Measurements from ENCODE around the gene C17orf107. TPM values are rescaled to one million over a fixed set of nuclear protein-coding genes. Genes with fewer than 3 reads are reported as not detected.

Gene C17orf107
- total and polyA plus RNA-seq, 4 donors = 0.19 to 5.9 (median 1.7) TPM

GRCh38 chr17:4860651-4861050 is 38.7 kb upstream of the C17orf107 start:
- no peak overlapping the region for H3K4me3 ChIP-seq (ENCODE audit: low read depth in 1 of 3, low read length in 3 of 3)
- no peak for DNase-seq (ENCODE audit: low spot score)

DNA sequence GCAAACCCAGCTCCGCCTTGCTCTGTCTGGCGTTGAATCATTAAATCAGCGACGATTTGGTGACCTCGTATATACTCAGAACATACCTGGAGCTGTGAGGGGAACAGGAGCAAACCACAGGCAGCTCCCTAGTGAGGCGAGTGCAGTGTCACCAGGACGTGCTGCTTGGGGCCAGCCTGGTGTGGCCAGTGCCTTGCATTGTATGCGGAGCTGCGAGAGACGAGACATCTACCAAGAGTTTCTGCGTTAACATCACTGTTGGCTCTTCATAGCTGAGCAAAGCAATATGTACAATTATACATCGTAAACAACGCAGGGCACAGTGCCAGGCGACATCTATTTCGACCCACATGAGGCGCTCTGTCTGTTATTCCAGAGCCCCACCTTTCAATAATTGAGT is 38.3 kb upstream of the C17orf107 start:
- WGBS = 96% methylated on average over 16 of the region's 16 CpGs
- Histone ChIP-seq H3K4me3 (ENCODE audit: low read depth in 1 of 3, low read length in 3 of 3) (no peak overlapping the region), H3K9ac (ENCODE audit: low read depth in 1 of 2, low read length in 2 of 2) (no peak overlapping the region), H3K27me3 (ENCODE audit: control insufficient read depth in 4 of 4, insufficient read depth in 4 of 4, low read length in 3 of 4) (no peaks in the 10 kb centered on the region), H3K4me1 (ENCODE audit: control insufficient read depth in 4 of 4, insufficient read depth in 4 of 4, low read length in 3 of 4) (no peaks in the 10 kb centered on the region), H3K9me3 (ENCODE audit: control insufficient read depth in 4 of 4, low read length in 3 of 4) (no peaks in the 10 kb centered on the region), H3K27ac (ENCODE audit: low read depth in 1 of 2, low read length in 2 of 2) (peak overlapping the region in 1 of 2 donors; percentile 6), H3K36me3 (ENCODE audit: control insufficient read depth in 4 of 4, insufficient read depth in 3 of 4, low read depth in 1 of 4, low read length in 3 of 4) (peaks cover 0 to 3% (median under 1%) of the 10 kb centered on the region in 4 donors)
- TF ChIP-seq, protein P1, sequence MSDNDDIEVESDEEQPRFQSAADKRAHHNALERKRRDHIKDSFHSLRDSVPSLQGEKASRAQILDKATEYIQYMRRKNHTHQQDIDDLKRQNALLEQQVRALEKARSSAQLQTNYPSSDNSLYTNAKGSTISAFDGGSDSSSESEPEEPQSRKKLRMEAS (IDR thresholded peaks at IDR 0.05) = no peak
- TF ChIP-seq YY1 (IDR thresholded peaks at IDR 0.05) = no peak
- TF ChIP-seq, protein P2, sequence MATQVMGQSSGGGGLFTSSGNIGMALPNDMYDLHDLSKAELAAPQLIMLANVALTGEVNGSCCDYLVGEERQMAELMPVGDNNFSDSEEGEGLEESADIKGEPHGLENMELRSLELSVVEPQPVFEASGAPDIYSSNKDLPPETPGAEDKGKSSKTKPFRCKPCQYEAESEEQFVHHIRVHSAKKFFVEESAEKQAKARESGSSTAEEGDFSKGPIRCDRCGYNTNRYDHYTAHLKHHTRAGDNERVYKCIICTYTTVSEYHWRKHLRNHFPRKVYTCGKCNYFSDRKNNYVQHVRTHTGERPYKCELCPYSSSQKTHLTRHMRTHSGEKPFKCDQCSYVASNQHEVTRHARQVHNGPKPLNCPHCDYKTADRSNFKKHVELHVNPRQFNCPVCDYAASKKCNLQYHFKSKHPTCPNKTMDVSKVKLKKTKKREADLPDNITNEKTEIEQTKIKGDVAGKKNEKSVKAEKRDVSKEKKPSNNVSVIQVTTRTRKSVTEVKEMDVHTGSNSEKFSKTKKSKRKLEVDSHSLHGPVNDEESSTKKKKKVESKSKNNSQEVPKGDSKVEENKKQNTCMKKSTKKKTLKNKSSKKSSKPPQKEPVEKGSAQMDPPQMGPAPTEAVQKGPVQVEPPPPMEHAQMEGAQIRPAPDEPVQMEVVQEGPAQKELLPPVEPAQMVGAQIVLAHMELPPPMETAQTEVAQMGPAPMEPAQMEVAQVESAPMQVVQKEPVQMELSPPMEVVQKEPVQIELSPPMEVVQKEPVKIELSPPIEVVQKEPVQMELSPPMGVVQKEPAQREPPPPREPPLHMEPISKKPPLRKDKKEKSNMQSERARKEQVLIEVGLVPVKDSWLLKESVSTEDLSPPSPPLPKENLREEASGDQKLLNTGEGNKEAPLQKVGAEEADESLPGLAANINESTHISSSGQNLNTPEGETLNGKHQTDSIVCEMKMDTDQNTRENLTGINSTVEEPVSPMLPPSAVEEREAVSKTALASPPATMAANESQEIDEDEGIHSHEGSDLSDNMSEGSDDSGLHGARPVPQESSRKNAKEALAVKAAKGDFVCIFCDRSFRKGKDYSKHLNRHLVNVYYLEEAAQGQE (IDR thresholded peaks at IDR 0.05) = no peak
- TF ChIP-seq, protein P3, sequence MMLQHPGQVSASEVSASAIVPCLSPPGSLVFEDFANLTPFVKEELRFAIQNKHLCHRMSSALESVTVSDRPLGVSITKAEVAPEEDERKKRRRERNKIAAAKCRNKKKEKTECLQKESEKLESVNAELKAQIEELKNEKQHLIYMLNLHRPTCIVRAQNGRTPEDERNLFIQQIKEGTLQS (IDR thresholded peaks at IDR 0.05) = no peak
- no peak for TF ChIP-seq RAD21 (IDR thresholded peaks at IDR 0.05)
- no peak for TF ChIP-seq NR2F2 (IDR thresholded peaks at IDR 0.05)
- TF ChIP-seq HNF4A (conservative IDR thresholded peaks at IDR 0.05) = no peak
- TF ChIP-seq, protein P4, sequence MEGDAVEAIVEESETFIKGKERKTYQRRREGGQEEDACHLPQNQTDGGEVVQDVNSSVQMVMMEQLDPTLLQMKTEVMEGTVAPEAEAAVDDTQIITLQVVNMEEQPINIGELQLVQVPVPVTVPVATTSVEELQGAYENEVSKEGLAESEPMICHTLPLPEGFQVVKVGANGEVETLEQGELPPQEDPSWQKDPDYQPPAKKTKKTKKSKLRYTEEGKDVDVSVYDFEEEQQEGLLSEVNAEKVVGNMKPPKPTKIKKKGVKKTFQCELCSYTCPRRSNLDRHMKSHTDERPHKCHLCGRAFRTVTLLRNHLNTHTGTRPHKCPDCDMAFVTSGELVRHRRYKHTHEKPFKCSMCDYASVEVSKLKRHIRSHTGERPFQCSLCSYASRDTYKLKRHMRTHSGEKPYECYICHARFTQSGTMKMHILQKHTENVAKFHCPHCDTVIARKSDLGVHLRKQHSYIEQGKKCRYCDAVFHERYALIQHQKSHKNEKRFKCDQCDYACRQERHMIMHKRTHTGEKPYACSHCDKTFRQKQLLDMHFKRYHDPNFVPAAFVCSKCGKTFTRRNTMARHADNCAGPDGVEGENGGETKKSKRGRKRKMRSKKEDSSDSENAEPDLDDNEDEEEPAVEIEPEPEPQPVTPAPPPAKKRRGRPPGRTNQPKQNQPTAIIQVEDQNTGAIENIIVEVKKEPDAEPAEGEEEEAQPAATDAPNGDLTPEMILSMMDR (IDR thresholded peaks at IDR 0.05; ENCODE audit: low read depth, low read length, missing input control) = no peak
- TF ChIP-seq TAF1 (conservative IDR thresholded peaks at IDR 0.05) = no peak
- TF ChIP-seq HNF4G (IDR thresholded peaks at IDR 0.05) = no peak
- TF ChIP-seq FOXA1 (IDR thresholded peaks at IDR 0.05) = no peak
- no peak for TF ChIP-seq JUND (IDR thresholded peaks at IDR 0.05)
- TF ChIP-seq EGR1 (IDR thresholded peaks at IDR 0.05; ENCODE audit: low read depth in 2 of 2) = no peak
- no peak for TF ChIP-seq RXRA (IDR thresholded peaks at IDR 0.05)
- no peak for TF ChIP-seq ZBTB33 (IDR thresholded peaks at IDR 0.05)
- TF ChIP-seq FOXA2 (IDR thresholded peaks at IDR 0.05) = no peak
- DNase-seq (ENCODE audit: low spot score) = no peak

More at GRCh38 chr17:4860651-4861050, 38.7 kb upstream of the C17orf107 start:
- H3K36me3 ChIP-seq (ENCODE audit: control insufficient read depth in 4 of 4, insufficient read depth in 3 of 4, low read depth in 1 of 4, low read length in 3 of 4) = peaks cover 0 to 3% (median under 1%) of the 10 kb centered on the region in 4 donors
- H3K27ac ChIP-seq (ENCODE audit: low read depth in 1 of 2, low read length in 2 of 2) = no peak overlapping the region
- H3K4me1 ChIP-seq (ENCODE audit: control insufficient read depth in 4 of 4, insufficient read depth in 4 of 4, low read length in 3 of 4) = no peaks in the 10 kb centered on the region
- no peaks in the 10 kb centered on the region for H3K9me3 ChIP-seq (ENCODE audit: control insufficient read depth in 4 of 4, low read length in 3 of 4)
- TF ChIP-seq FOXA2 (IDR thresholded peaks at IDR 0.05) (no peak), YY1 (IDR thresholded peaks at IDR 0.05) (no peak), RXRA (IDR thresholded peaks at IDR 0.05) (no peak), NR2F2 (IDR thresholded peaks at IDR 0.05) (no peak), RAD21 (IDR thresholded peaks at IDR 0.05) (no peak), JUND (IDR thresholded peaks at IDR 0.05) (no peak), GABPA (IDR thresholded peaks at IDR 0.05 in 1 of 2, conservative IDR thresholded peaks at IDR 0.05 in 1 of 2) (no peak), EGR1 (IDR thresholded peaks at IDR 0.05; ENCODE audit: low read depth in 2 of 2) (no peak)
- TF ChIP-seq, protein P3 (IDR thresholded peaks at IDR 0.05) = no peak
- H3K9ac ChIP-seq (ENCODE audit: low read depth in 1 of 2, low read length in 2 of 2) = no peak overlapping the region
- no peaks in the 10 kb centered on the region for H3K27me3 ChIP-seq (ENCODE audit: control insufficient read depth in 4 of 4, insufficient read depth in 4 of 4, low read length in 3 of 4)
- 96% methylated on average over 9 of the region's 9 CpGs for WGBS
